ENCODE data around the gene SCGB3A2.

DNA sequence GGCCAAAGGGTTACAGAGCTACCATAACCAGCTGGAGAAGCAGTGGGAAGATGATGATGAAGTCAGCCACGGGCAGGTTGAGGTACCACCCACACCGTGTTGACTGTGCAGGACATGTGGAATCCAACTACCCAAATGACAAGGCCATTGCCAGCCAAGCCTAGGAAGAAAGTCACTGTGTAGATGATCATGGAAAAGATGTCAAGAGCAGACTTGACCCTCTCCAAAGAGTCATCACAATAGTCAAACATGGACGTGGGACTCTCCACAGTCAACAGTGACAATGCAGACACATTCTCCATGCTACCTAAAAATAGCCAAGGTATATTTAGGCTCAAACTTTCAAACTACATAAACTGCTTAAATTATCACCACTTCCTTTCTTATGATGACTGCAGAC is 26.1 kb upstream of the SCGB3A2 start:
- TF ChIP-seq, protein P1, sequence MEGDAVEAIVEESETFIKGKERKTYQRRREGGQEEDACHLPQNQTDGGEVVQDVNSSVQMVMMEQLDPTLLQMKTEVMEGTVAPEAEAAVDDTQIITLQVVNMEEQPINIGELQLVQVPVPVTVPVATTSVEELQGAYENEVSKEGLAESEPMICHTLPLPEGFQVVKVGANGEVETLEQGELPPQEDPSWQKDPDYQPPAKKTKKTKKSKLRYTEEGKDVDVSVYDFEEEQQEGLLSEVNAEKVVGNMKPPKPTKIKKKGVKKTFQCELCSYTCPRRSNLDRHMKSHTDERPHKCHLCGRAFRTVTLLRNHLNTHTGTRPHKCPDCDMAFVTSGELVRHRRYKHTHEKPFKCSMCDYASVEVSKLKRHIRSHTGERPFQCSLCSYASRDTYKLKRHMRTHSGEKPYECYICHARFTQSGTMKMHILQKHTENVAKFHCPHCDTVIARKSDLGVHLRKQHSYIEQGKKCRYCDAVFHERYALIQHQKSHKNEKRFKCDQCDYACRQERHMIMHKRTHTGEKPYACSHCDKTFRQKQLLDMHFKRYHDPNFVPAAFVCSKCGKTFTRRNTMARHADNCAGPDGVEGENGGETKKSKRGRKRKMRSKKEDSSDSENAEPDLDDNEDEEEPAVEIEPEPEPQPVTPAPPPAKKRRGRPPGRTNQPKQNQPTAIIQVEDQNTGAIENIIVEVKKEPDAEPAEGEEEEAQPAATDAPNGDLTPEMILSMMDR (IDR thresholded peaks at IDR 0.05), result no peak
- TF ChIP-seq POLR2A (IDR thresholded peaks at IDR 0.05), result no peak

Data from Peyer's patch (tissue), 4 donors.